CD14-positive monocyte (primary cell): ENCODE measurements around the gene ACACA. TPM values are rescaled to one million over a fixed set of nuclear protein-coding genes. Genes with fewer than 3 reads are reported as not detected.

Source experiments
- DNase-seq, 3 donors: peaks; one replicate each; pipeline ENCODE4 v3.0.0-alpha.2; 2011 to 2022
- H2AFZ ChIP-seq: 2 replicates; pipeline ENCODE4 v1.6.0; 2012; ENCODE audit warnings: mild to moderate bottlenecking, low read depth, low read length, inconsistent platforms; ENCODE audit not compliant: insufficient read depth, poor library complexity, severe bottlenecking
- H3K27ac ChIP-seq, 2 donors: 1 replicate in 1 of 2; 2 replicates in 1 of 2; pipeline ENCODE4 v1.5.1; 2012 to 2013; ENCODE audit warnings: low read length in 2 of 2, control low read depth in 1 of 2, inconsistent platforms in 1 of 2, low read depth in 1 of 2, mild to moderate bottlenecking in 1 of 2
- H3K27me3 ChIP-seq, 2 donors: one replicate each; pipeline versions ENCODE4 v1.6.0 to v1.6.1; 2011 to 2013; ENCODE audit warnings: low read length in 2 of 2; ENCODE audit not compliant: control insufficient read depth in 2 of 2, insufficient read depth in 2 of 2
- H3K36me3 ChIP-seq, 2 donors: replicated peaks in 1 of 2; 1 replicate in 1 of 2; 2 replicates in 1 of 2; pipeline versions ENCODE4 v1.5.1 to v1.6.1; 2012 to 2013; ENCODE audit warnings: low read length in 2 of 2, control low read depth in 1 of 2, inconsistent platforms in 1 of 2, mild to moderate bottlenecking in 1 of 2; ENCODE audit not compliant: insufficient read depth in 2 of 2, control insufficient read depth in 1 of 2
- H3K4me1 ChIP-seq, 2 donors: 1 replicate in 1 of 2; 2 replicates in 1 of 2; pipeline versions ENCODE4 v1.5.1 to v1.6.1; 2012 to 2013; ENCODE audit warnings: low read length in 2 of 2, control low read depth in 1 of 2, inconsistent platforms in 1 of 2, mild to moderate bottlenecking in 1 of 2, moderate library complexity in 1 of 2; ENCODE audit not compliant: insufficient read depth in 2 of 2, control insufficient read depth in 1 of 2
- H3K4me2 ChIP-seq: replicated peaks from 2 replicates; pipeline ENCODE3; 2012; ENCODE audit warnings: low read length, moderate library complexity, mild to moderate bottlenecking; ENCODE audit not compliant: poor library complexity, severe bottlenecking; ENCODE audit errors: extremely low read depth
- H3K4me3 ChIP-seq, 3 experiments: fragments of 200-600 bp in 1 of 3; sonication (generic) in 1 of 3; replicated peaks in 1 of 3; 1 replicate in 2 of 3; 2 replicates in 1 of 3; pipeline ENCODE4 v1.5.1; 2011 to 2013; ENCODE audit warnings: low read length in 3 of 3, mild to moderate bottlenecking in 3 of 3, control low read depth in 2 of 3, low read depth in 2 of 3, inconsistent platforms in 1 of 3, moderate library complexity in 1 of 3
- H3K79me2 ChIP-seq: 2 replicates; pipeline ENCODE4 v1.6.0; 2012; ENCODE audit warnings: mild to moderate bottlenecking, control low read depth, inconsistent platforms, low read length, moderate library complexity; ENCODE audit not compliant: insufficient read depth
- H3K9ac ChIP-seq: 2 replicates; pipeline ENCODE4 v1.6.0; 2017; ENCODE audit warnings: low read length, mild to moderate bottlenecking; ENCODE audit not compliant: insufficient read depth, poor library complexity, severe bottlenecking
- H3K9me3 ChIP-seq, 2 donors: replicated peaks in 1 of 2; 1 replicate in 1 of 2; 2 replicates in 1 of 2; pipeline versions ENCODE4 v1.5.1 to v1.6.1; 2012 to 2013; ENCODE audit warnings: low read length in 2 of 2, control low read depth in 1 of 2; ENCODE audit not compliant: control insufficient read depth in 1 of 2, insufficient read depth in 1 of 2
- H4K20me1 ChIP-seq: 2 replicates; pipeline ENCODE4 v1.6.0; 2012; ENCODE audit warnings: mild to moderate bottlenecking, low read length, control low read depth, moderate library complexity; ENCODE audit not compliant: insufficient read depth
- H3K27ac Mint-ChIP-seq, 7 donors: one replicate each; pipeline ENCODE4 v1.8.0; 2020; ENCODE audit warnings: mild to moderate bottlenecking in 7 of 7, mixed read lengths in 7 of 7, moderate library complexity in 6 of 7, inconsistent platforms in 2 of 7
- H3K27me3 Mint-ChIP-seq, 3 donors: one replicate each; pipeline ENCODE4 v1.8.0; 2021 to 2022; ENCODE audit warnings: low read depth in 3 of 3, mild to moderate bottlenecking in 3 of 3, mixed read lengths in 3 of 3, moderate library complexity in 3 of 3, inconsistent platforms in 1 of 3
- H3K36me3 Mint-ChIP-seq, 2 donors: one replicate each; pipeline ENCODE4 v1.8.0; 2020; ENCODE audit warnings: mixed read lengths in 2 of 2, inconsistent platforms in 1 of 2, mild to moderate bottlenecking in 1 of 2
- H3K4me1 Mint-ChIP-seq: one replicate; pipeline ENCODE4 v1.8.0; 2020; ENCODE audit warnings: mild to moderate bottlenecking, mixed read lengths
- H3K4me3 Mint-ChIP-seq, 2 donors: one replicate each; pipeline ENCODE4 v1.8.0; 2020; ENCODE audit warnings: mild to moderate bottlenecking in 2 of 2, mixed read lengths in 2 of 2, moderate library complexity in 1 of 2
- H3K9me3 Mint-ChIP-seq, 7 donors: one replicate each; pipeline ENCODE4 v1.8.0; 2020 to 2022; ENCODE audit warnings: mixed read lengths in 7 of 7, mild to moderate bottlenecking in 6 of 7, moderate library complexity in 6 of 7, inconsistent platforms in 2 of 7
- WGBS: methylation state at CpG from one replicate; pipeline ENCODE4 v1.1.5; 2013; ENCODE audit warnings: missing lambda C conversion rate; ENCODE audit not compliant: insufficient coverage; 5-methylcytosine and 5-hydroxymethylcytosine counted together
- intact Hi-C, 2 donors: fragments of 100-400 bp; cut with micrococcal nuclease; formaldehyde crosslinking; loops; one replicate each; pipeline versions ENCODE4 v1.15.0 to v1.15.1; 2023
- polyA plus RNA-seq, 3 donors: library from polyadenylated mRNA; depleted of rRNA in 1 of 3; unstranded in 2 of 3; stranded (reverse) in 1 of 3; fragments of 300-500 nt in 2 of 3; fragments of >200 nt in 1 of 3; fragmentation: Illumina TruSeq in 2 of 3; gene quantifications; 1 replicate in 2 of 3; 2 replicates in 1 of 3; pipeline ENCODE4 v1.2.3, GENCODE V29; 2012 to 2021
- TF ChIP-seq, protein P1 (sequence below): fragments of 200-600 bp; IDR thresholded peaks from one replicate; pipeline ENCODE4 v1.8.0; 2022; ENCODE audit warnings: antibody characterized with exemption, mild to moderate bottlenecking

ACACA gene
- polyA plus RNA-seq, 3 donors: 3.5 to 4.6 (median 3.8) TPM

DNA sequence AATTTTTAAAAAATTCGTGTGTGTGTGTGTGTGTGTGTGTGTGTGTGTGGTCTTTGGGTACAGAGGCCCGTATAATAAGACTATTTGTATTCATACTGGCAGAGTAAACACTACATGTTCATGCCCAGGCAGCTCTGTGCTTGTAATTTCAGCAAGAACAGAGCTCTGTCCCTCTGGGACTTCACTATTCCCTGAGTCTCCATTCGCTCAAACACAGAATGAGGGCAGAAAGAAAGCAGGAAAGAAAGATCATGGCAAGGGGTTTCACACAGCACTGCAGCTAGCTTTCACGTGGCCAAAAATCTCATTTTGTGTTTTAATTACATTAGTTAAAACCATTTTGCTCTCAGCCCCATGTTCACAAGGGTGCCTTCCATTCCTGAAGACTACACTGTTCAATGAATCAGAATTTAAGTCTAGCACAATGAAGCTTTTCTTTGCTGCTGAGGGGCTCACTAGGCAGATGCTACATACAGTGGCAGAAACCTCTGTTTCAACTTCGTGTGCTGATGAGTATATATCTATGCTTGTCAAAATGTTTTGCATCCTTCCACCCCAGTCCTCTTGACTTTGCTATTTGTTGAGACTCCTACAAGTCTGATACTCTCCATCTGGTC lies 229.3 kb downstream of the ACACA start:
- Mint-ChIP-seq H3K4me1 (no peaks in the 10 kb centered on the region), H3K27me3 (peaks cover 0 to 2% (median 0%) of the 10 kb centered on the region in 3 donors), H3K27ac (no peak overlapping the region), H3K36me3 (peaks cover 32 to 40% of the 10 kb centered on the region in 2 donors), H3K4me3 (no peak overlapping the region), H3K9me3 (no peaks in the 10 kb centered on the region)
- DNase-seq: no peak
- TF ChIP-seq, protein P1, sequence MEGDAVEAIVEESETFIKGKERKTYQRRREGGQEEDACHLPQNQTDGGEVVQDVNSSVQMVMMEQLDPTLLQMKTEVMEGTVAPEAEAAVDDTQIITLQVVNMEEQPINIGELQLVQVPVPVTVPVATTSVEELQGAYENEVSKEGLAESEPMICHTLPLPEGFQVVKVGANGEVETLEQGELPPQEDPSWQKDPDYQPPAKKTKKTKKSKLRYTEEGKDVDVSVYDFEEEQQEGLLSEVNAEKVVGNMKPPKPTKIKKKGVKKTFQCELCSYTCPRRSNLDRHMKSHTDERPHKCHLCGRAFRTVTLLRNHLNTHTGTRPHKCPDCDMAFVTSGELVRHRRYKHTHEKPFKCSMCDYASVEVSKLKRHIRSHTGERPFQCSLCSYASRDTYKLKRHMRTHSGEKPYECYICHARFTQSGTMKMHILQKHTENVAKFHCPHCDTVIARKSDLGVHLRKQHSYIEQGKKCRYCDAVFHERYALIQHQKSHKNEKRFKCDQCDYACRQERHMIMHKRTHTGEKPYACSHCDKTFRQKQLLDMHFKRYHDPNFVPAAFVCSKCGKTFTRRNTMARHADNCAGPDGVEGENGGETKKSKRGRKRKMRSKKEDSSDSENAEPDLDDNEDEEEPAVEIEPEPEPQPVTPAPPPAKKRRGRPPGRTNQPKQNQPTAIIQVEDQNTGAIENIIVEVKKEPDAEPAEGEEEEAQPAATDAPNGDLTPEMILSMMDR: no peak
- Histone ChIP-seq H3K27ac (no peak overlapping the region), H3K4me1 (no peaks in the 10 kb centered on the region), H3K4me2 (no peak overlapping the region), H3K9me3 (no peaks in the 10 kb centered on the region), H3K36me3 (peaks cover 9 to 41% of the 10 kb centered on the region in 2 donors), H2AFZ (no peak overlapping the region), H4K20me1 (no peaks in the 10 kb centered on the region), H3K27me3 (no peaks in the 10 kb centered on the region), H3K4me3 (no peak overlapping the region), H3K9ac (no peak overlapping the region), H3K79me2 (no peaks in the 10 kb centered on the region)
- WGBS: 100% methylated on average over 1 of the region's 5 CpGs
- intact Hi-C loops: no loop called here

DNA sequence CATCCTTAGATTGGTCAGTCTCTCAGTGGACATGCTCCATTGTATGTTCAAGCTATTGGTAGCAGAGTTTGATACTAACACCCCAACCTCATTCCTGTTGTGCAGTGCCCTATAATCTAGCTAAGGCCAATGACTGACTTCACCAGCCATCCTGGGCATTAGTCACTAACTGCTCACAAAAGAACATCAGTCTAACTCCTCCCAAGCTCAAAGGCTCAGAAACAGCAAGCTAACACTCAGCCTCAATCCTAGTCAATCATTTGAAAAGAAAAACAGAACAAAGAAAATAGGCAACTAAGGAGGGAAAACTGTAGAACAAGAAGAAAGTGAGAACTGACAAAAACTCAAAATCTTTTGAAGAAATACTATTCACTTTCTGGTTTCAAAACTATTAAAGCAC lies 229.9 kb downstream of the ACACA start:
- H3K36me3 Mint-ChIP-seq: peaks cover 32 to 40% of the 10 kb centered on the region in 2 donors
- intact Hi-C loops: no loop called here
- Histone ChIP-seq H3K79me2 (no peaks in the 10 kb centered on the region), H2AFZ (no peak overlapping the region), H3K4me1 (no peaks in the 10 kb centered on the region), H3K4me3 (no peak overlapping the region), H4K20me1 (no peaks in the 10 kb centered on the region), H3K27me3 (no peaks in the 10 kb centered on the region), H3K9ac (no peak overlapping the region), H3K27ac (no peak overlapping the region), H3K4me2 (no peak overlapping the region), H3K36me3 (peaks cover 9 to 41% of the 10 kb centered on the region in 2 donors), H3K9me3 (no peaks in the 10 kb centered on the region)
- H3K9me3 Mint-ChIP-seq: no peaks in the 10 kb centered on the region
- no peaks in the 10 kb centered on the region for H3K4me1 Mint-ChIP-seq
- H3K4me3 Mint-ChIP-seq: no peak overlapping the region
- no peak overlapping the region for H3K27ac Mint-ChIP-seq
- TF ChIP-seq, protein P1: no peak
- peaks cover 0 to 2% (median 0%) of the 10 kb centered on the region in 3 donors for H3K27me3 Mint-ChIP-seq
- no peak for DNase-seq
